ENCODE measurements around the gene CAMK2N1. TPM values are rescaled to one million over a fixed set of nuclear protein-coding genes. Genes with fewer than 3 reads are reported as not detected.

CAMK2N1 gene
- total and polyA plus RNA-seq, 10 of the 15 experiments (the other 5 are each of a cell fraction or from before 2014, with no cell fraction given), result 0.23 TPM; not detected in 9

GRCh38 chr1:20479840-20480239, 6.2 kb downstream of the CAMK2N1 start:
- H3K4me1 ChIP-seq (ENCODE audit: control insufficient read depth, insufficient read depth, low read length), result no peaks in the 10 kb centered on the region
- 10% methylated on average over 4 of the region's 4 CpGs for WGBS (ENCODE audit: insufficient coverage, insufficient replicate concordance, low lambda C conversion rate, missing lambda C conversion rate)
- no peak overlapping the region for H2AFZ ChIP-seq (ENCODE audit: control insufficient read depth, low read depth, low read length)
- FAIRE-seq, result no peak
- no peaks in the 10 kb centered on the region for H3K36me3 ChIP-seq (ENCODE audit: control insufficient read depth in 2 of 2, insufficient read depth in 2 of 2, low read length in 1 of 2)
- no peaks in the 10 kb centered on the region for H3K9me3 ChIP-seq (replicated peaks; ENCODE audit: control insufficient read depth, insufficient read depth, low read length)
- H3K9ac ChIP-seq (ENCODE audit: control insufficient read depth, insufficient read depth, low read length), result no peak overlapping the region
- RAD21 ChIA-PET (ENCODE audit: unreplicated experiment), result interaction anchor here (0.8 kb wide), 1 partner anchor 20 kb away, joined by 4 read pairs; no protein-coding TSS in a partner anchor
- no TSS peak for BruUV-seq (replicated peaks)
- intact Hi-C loops (cut with micrococcal nuclease; ENCODE audit: unreplicated experiment) (no loop called here), in situ Hi-C loops (cut with MboI) (no loop called here)
- POLR2A ChIA-PET, result no interaction called here
- CTCF ChIA-PET, result interaction anchor here (1.8 kb wide), 1 partner anchor 11 kb away, joined by 7 read pairs; no protein-coding TSS in a partner anchor
- no peak overlapping the region for H3K4me3 ChIP-seq
- no peaks in the 10 kb centered on the region for H4K20me1 ChIP-seq (ENCODE audit: control insufficient read depth, insufficient read depth)
- H3K79me2 ChIP-seq (ENCODE audit: control insufficient read depth, insufficient read depth, low read length), result no peaks in the 10 kb centered on the region
- H3K27ac ChIP-seq (ENCODE audit: control insufficient read depth, insufficient read depth), result no peak overlapping the region
- H3K4me2 ChIP-seq (ENCODE audit: control insufficient read depth, insufficient read depth), result no peak overlapping the region
- TF ChIP-seq PAX5 (IDR thresholded peaks at IDR 0.05; ENCODE audit: borderline replicate concordance, low read depth, low read length) (no peak), TCF3 (IDR thresholded peaks at IDR 0.05; ENCODE audit: borderline replicate concordance, insufficient read depth, low read depth, low read length) (no peak), CBFB (IDR thresholded peaks at IDR 0.05; ENCODE audit: low read depth) (no peak), ZNF207 (IDR thresholded peaks at IDR 0.05; ENCODE audit: borderline replicate concordance) (no peak), KDM1A (IDR thresholded peaks at IDR 0.05; ENCODE audit: borderline replicate concordance) (no peak), HDGF (IDR thresholded peaks at IDR 0.05) (no peak), EZH2 (IDR thresholded peaks at IDR 0.05; ENCODE audit: borderline replicate concordance, control insufficient read depth, low read depth, low read length) (no peak), CREB1 (IDR thresholded peaks at IDR 0.05; ENCODE audit: low read depth) (no peak), NRF1 (conservative IDR thresholded peaks at IDR 0.05; ENCODE audit: low read depth, low read length) (no peak), ZBTB11 (CRISPR knock-in tag; IDR thresholded peaks at IDR 0.05) (no peak), ETV6 (conservative IDR thresholded peaks at IDR 0.05 in 1 of 2, IDR thresholded peaks at IDR 0.05 in 1 of 2; ENCODE audit: borderline replicate concordance in 1 of 2, low read depth in 1 of 2) (no peak), NR2C2 (IDR thresholded peaks at IDR 0.05; ENCODE audit: borderline replicate concordance, control insufficient read depth, insufficient read length, low read depth) (no peak), MTA3 (IDR thresholded peaks at IDR 0.05; ENCODE audit: borderline replicate concordance, low read length) (no peak), TCF7 (IDR thresholded peaks at IDR 0.05; ENCODE audit: borderline replicate concordance) (no peak), ZNF687 (IDR thresholded peaks at IDR 0.05) (no peak), SMC3 (IDR thresholded peaks at IDR 0.05; ENCODE audit: borderline replicate concordance, low read length) (no peak)
- ATAC-seq, result no peak
- peaks cover 12 to 13% of the 10 kb centered on the region in 2 experiments for H3K27me3 ChIP-seq (replicated peaks in 1 of 2; ENCODE audit: control insufficient read depth in 2 of 2, insufficient read depth in 2 of 2, low read length in 1 of 2)
- DNase-seq (ENCODE audit: low read depth, low spot score), result no peak
- SMC1A ChIA-PET (ENCODE audit: uncharacterized antibody, unreplicated experiment), result interaction anchor here (1.2 kb wide), 1 partner anchor 60 kb away, joined by 3 read pairs; no protein-coding TSS in a partner anchor
